Effector CD8-positive, alpha-beta T cell (primary cell): ENCODE results near the gene STAT4.

Experiments used
- DNase-seq: peaks from one replicate; lab custom pipeline; 2025; lab: John Stamatoyannopoulos, UW

The STAT4 gene

DNA sequence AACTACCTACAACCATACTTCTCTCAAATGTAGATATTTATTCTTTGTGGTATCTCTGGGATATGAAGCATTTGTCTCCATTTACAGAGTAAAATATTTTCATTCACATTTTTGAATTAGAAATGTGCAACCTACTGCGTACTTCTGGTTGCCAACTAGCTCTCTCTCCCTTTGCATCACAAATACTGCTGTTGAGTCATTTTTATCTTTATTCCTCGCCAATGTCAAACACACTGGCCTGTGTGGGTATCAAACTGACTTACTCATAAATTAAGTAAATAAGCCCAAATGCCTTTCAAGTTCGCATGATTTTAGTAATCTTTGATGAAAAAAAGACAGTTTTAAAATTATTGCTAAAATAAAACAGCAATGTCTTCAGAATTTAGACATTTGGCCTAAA, 67.3 kb downstream of the STAT4 start:
- no peak for DNase-seq

DNA sequence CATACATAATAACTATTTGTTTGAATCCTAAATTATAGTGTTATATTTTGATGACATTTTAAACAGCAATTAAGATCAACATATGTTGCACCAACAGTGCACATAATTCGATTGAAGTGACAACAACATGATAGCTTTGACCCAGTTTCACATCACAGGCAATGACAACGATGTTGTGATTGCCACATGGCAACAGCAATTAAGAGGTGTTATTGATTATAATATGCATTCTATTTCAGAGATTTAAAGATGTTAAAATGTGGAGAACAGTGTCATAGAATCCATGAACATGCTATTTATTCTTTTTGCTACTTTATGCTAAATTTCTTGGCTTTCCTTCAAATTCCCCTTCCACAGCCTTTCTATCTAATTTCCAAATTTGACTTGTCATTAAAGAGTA, 68.5 kb downstream of the STAT4 start:
- no peak for DNase-seq

DNA sequence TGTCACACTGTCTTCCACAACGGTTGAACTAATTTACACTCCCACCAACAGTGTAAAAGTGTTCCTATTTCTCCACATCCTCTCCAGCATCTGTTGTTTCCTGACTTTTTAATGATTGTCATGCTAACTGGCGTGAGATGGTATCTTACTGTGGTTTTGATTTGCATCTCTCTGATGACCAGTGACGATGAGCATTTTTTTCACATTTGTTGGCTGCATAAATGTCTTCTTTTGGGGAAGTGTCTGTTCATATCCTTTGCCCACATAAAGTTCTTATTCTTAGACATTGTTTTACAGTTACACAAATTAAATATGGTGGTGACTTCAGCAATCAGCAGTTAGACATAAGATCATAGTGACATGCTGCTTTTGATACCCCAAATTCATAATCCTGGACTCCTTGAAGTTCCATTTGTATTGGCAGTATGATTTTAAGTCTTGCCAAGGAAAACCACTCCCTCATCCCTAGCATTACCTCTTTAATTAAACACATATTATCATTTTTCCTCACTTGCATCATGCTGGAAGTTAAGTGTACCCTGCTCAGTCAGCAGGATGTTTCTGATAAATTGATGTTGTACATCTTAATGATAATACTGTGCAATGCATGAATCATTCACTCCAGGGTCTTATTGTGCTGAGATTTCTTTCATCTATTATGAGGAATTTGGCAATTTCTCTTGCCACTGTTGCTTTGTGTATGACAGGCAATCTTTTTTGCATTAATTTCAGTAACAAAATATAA, 69.2 kb downstream of the STAT4 start:
- no peak for DNase-seq

DNA sequence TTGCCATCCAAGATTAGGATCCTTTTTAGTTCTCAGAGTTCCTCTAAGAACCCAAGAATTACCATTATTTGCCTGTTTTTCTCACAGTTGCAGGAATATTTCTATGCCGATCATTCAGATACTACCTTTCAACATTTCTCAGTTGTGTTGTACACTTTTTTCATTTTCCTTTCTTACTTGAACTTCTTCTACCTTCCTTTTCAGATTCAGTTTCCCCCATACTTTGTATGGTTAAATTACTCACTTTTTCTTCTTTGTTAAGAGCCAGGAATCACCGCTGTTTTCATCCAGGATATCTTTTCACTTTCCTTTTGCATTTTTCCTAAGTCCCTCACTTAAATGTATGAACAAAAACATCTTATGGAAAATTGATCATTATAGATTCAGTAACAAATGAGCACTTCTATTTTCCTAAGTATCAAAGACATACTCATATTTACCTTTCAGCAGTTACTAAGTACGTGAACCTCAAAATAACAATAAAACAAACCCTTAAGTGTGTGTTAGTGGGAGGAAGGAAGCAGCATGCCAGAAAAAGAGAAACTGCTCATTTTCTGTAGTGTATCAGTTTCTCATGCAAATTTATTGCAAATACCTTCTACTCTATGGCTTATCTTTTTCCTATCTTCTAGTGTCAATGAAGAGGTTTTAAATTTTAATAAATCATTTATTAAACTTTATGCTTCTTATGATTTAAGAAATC, 72.5 kb downstream of the STAT4 start:
- DNase-seq = no peak

DNA sequence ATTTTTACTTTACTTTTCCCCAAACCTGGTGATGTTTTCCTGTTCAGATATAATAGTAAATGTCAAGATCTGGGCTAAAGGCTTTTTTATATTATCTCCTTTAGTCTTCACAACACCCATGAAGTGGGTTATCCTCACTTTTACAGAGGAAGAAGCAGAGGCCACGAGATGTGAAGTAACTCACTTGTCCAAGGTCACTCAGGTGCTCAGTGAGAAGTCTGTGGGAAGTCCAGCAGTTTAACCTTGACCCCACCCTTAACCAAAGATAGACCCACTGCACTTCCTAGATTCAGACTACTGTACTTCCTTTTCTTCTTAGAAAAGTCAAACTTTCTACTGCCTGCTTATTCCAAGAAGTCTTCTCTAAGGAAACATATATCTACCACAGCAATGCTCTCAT, 80.5 kb downstream of the STAT4 start:
- no peak for DNase-seq

DNA sequence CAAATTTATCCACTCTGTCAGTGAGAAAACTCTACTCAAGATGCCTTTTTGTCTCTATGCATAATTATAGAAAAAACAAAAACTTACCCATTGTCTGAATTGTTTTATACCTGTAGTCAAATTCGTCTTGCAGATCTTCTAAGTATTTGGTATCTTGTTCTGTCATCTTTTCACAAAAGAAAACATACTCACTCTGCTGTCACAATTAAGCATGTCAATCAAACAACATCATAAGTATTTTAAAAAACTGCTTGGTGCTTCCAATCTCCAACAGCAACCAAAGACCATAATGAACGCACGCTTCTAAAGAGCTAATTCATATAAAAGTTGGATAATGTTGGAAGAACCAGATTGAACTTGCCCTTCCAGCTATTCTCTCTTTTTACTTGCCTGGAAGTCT, 81.2 kb downstream of the STAT4 start:
- no peak for DNase-seq

DNA sequence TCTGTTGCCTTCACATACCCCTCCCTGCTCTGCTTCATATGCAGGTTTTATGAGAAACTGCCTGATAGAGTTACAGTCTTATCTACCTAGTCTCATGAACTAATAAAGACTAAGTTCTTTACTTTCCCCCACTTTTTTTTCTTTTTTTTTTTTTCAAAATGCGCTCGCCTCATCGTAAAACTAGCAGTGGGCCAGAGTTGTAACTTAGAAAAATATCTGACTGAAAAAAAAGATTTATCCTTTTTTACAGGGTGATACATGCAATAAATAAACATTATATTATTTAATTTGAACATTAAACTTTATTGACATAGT, 83.9 kb downstream of the STAT4 start:
- no peak for DNase-seq

DNA sequence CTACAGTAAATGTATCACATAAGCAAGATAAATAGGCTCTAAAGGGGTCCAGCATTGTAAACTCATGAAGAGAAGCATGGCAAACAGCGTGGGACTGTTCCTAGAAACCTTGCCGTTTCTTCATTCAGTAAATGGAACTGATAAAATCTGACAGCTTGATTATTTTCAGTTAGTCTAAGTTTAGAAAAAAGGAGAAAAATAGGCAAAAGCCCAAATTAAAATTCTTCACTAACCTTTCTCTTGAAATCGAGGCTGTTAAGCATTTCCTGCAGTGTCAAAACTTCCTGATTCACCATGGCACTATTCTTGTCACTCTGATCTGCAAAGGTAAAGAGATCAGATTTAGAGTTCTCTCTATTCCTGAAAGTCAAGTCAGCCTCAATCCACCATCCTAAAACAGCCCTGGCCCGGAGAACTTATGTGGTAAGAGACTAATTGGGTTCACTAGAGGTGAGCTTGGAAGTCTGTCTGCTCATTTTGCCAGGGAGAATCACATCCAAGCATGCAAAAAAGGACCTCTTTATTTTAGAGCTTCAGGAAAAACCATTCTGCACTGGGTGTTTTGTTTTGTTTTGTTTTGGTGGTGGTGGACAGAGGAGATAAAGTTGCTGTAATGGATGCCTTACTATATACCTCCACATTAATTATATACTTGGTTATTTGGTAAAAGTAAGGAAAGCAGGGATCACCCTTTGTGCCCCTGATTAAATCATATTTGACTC, 84.4 kb downstream of the STAT4 start:
- DNase-seq = no peak

DNA sequence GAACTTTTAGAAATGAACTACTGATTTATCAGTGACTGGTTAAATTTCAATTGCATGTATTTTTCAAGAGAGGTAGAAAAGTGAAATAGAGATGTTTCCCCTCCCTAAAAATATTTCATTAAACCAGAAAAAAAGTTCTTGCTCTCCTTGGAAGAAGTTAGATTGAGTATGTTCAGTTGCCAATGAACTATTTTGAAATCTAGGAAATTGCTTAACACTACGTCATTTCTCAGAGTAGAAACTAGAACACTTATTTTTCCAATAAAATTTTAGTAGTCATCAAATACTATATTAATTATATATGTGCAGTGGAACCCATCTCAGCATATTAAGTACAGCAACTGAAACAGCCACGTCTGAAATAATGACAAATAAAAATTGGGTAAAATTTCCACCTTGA, 85.0 kb downstream of the STAT4 start:
- DNase-seq = no peak

DNA sequence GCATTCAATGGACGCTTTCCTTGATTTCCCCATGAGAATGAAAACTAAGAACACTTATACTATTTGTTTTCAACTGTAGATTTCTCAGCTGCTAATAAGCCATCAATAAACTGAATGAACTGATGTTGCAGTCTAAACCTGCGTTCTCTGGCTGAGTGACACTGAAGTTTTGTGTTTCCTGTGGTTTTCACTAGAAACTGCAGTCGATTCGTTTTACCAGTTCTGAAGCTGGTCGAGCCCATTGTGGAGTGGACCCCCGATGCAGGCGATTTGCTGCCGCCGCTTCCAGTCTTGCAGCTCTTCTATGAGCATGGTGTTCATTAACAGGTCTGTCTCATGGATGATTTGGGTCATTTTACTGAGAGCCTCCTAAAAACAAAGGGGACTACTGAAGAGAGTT, 86.2 kb downstream of the STAT4 start:
- DNase-seq = no peak

DNA sequence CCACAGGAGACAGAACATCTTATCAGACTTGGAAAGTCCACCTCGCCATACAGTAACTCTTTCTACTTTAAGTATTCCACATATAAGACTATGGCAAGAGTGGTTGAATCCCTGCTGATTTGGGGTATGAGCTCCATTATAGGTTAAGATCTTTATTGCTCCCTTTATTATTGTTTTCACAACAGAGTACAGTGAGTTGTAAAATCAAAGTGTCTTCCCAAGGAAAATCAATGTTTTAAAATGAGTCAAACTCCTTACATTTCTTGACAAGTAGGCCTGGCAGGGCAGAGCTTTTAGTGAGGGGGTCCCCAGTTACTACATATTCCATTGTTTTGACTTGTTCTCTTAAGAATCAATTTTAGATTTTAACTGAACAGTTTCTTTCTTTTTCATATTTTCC, 87.2 kb downstream of the STAT4 start:
- DNase-seq = no peak

DNA sequence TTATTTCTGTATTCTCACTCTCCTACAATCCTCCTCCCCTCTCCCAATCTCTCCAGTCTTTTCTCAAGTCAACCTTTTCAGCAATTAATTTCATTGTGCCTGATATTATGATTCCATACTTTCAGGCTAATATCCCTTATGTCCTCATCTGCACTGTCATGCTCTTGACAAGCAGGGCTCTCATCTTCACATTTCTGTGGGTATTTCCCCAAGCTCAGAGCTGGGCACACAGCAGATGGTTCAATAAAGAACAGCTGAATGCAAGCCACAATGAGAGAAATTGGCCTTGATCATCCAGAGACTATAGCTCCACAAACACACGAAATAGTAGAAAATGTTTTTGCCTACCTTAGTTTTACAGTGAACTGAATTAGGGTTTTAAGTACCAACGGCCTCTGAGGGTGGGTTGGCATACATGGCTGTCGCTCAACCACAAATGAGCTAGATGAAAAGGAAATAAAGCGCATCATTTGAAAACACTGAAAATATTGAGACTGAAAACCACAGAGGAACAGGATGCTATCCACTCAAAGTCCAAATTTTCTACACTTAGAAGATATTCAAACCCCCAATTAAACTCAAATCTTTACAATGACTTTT, 89.3 kb downstream of the STAT4 start:
- DNase-seq = no peak

DNA sequence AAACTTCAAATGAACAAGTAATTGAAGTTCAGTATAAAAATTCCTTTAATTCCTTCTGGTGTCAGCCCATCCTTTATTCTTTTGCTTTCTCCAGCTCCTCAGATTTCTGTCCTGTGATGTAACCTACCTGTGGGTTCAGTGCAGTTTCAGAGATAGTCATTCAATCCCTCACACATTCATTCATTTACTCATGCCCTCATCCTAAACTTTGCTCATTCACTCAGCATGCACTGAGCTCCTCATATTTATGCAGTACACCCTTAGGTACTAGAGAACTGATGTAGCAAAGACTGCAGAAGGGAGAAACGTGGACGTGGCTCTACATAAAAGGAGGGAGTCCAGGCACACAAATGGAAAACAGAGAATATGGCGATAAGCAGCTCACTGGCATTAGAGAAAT, 91.5 kb downstream of the STAT4 start:
- DNase-seq = no peak

DNA sequence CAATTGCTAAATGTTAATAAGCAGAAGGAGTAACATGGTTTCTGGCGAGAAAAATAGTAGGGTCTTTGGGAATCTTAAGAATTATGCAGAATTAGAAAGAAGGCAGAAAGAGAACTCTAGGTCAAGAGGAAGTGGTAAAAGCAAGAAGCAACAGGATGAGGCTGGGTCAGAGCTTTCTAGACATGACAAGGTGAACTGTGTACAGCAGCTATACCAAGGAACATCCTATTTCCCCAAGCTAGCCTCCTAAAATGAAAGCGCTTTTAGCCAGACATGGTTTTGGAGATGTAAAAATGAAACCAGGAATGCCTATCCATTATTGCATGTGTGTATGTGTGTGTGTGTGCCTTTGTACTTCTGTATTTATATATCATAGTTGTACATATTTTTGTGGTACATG, 94.6 kb downstream of the STAT4 start:
- DNase-seq = no peak

DNA sequence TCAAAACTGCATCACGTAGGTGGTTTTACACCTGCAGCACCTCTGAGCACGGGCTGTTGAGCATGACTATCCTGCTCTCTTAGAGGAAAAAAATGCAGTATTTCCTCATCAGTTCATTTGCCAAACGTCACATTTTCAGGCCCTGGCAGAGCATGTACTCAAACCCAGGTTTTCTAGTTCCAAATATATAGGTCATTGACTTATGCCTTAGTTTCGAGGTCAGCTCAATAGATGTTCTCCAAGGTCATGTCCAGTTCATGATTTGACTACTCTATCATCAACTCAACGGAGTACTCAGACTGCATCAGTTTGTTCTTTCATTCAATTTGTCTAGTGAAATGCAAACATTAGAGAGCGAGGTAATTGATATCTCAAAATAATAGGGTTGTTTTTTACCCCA, 97.5 kb downstream of the STAT4 start:
- no peak for DNase-seq

DNA sequence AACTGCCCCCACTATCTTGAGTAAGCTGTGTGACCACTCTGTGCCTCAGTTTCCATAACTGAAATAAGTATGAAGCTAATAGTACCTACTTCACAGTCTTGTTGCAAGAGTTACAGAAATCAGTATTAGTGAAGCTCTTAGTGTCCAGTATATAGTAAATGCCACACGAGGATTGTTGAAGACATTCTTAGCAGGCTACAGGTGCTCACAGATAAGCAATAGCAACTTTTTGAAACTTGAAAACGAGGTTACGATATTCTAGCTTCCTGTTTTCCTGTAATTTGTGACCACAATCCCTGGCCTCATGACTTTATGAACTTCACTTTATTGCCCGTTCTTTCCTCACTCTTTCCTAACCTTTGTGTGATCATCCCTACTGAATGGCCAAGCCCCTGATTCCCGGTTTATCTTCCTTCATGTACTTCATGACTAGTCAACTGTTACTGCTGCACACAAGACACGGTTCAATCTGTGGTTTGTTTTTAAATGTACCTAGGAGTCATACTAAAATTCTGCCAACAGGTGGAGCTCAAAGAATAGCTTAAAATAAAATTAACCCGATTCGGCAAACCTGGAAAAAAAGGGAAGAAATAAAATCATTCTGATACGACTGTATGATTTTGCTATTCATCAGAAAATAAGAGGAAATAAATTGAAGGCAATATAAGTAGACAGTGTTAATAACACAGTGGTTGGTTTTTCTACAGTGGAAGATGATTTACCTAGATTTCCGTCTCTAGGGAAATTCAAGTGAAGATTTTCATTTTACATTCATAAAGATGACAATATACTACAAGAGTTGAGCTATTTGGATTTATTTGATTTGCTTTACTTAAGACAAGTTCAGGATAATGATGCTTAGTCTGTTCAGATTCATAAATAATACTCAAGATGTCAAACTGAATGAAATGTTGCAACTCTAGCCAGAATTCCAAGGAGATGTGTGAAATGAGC, 98.7 kb downstream of the STAT4 start:
- DNase-seq = no peak

DNA sequence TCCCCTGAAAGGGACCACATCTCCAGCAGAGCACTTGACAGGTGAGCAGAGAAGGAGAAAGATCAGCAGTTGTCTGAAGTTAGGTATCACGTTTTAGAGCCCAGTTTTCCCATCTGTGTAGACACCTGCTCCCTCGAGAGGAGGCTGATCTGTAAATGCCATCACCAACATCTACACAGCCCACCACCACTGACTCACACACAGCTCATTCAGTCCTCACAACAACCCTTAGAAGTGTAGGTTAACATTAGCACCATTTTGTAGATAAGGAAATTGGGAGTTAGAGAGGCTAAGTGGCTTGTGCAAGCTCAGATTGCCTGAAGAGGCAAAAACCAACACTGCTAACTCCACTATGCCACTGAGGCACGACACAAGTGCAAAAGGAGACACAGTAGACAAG, 99.6 kb downstream of the STAT4 start:
- DNase-seq = no peak

DNA sequence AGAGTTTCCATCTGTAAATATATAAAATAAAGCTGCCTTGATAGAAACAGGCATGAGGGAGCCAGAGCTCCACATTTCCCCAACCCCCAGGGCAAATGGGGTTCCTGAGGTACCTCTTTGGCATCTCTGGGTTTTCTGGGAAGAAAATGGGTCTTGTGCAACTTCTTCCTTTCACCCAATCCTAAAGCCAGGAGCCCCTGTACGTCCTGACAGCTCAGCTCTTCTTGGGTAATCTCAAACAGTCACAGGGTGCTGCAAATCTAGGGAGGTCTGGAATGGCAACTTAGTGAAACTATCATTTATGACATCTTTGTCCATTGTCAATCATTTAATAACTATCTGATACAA, 100.2 kb downstream of the STAT4 start:
- DNase-seq = no peak

DNA sequence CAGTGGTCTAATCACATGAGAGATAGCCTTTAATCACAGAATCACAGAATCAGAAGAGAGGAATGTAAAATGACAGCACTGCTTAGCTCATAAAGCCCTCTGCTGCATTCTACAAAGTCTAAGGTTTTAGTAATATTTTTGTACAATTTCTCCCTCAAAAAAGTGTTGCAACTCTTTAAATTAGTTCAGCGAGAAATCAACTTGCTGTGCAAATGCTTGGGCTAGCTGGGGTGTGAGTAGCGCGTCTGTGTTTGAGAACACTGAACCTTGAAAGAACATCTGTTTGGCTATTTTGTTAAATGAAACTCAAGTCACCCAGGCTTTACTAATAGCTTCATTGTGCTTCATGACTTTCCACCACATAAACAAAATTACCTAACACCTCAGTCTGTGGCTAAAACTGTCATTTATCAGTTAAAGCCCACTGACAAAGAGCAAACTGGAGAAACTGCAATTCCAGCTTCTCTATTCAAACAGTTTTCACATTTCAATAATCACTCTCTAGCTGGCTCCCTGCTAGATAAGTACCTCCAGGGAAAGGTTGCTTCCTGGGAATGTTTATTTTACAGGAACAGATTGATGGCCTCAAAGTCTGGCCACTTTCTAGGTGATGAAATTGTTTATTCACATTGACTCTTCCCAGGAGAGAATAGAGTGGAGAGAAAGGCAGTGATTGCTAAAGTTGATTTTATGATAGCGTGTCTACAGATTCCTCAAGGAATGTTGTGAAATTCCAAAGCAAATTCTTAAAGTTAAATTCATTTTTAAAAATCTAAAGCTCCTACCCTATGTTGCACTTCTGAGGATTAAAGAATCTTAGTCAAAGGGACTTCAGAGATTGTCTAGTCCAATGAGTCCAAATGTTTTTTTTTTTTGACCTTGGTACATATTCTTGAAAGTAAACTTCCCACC, 100.8 kb downstream of the STAT4 start:
- no peak for DNase-seq

DNA sequence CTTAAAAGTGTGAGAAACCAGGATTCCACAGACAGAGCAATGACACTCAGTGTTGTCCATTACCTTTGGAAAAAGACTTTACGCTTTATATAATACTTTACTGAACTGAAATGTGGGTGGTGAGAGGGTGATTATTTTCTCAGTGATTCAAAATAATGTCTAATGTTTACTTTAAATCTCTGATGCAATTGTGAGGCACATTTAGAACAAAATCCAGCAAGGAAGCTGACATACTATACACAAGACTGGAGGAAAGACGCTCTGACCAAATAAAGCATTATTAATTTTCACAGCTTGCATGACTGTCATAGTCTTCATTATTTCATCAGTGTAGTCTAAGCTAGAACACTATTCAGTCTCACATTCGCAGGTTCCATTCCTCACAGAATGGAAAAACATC, 102.7 kb downstream of the STAT4 start:
- DNase-seq = no peak

DNA sequence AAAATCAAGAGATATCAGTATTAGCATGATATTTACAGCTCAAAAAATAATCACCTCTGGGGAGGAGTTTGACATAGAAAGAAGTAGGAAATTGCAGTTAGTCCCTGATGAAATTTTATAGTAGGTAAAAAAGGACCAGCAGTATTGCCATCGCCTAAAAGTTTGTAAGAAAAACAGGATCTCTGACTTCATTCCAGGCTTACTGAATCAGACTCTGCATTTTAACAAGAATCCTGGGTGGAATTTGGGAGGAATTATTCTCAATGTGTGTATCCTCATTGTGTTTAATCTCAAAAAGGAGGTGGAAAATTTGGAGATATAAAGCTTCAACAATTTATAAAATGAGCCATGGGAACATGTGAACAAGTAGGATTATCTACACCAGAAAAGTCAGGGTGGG, 105.7 kb downstream of the STAT4 start:
- DNase-seq = no peak
